Naive thymus-derived CD4-positive, alpha-beta T cell (primary cell): Measurements from ENCODE around the gene LGALSL. TPM values are rescaled to one million over a fixed set of nuclear protein-coding genes. Genes with fewer than 3 reads are reported as not detected.

ENCODE experiments used
- ATAC-seq: fragments of 150-1000 bp; cut with Tn5 transposase; 2 replicates; pipeline ENCODE4 v1.10.0; 2021; ENCODE audit warnings: mild to moderate bottlenecking, moderate library complexity
- CTCF ChIA-PET: fragments of 350-600 bp; sonication (Branson Sonifier 250); formaldehyde crosslinking; loops from one replicate; lab custom pipeline; 2021; ENCODE audit warnings: antibody characterized with exemption; lab: Charles Lee
- POLR2A ChIA-PET: fragments of 350-600 bp; sonication (Branson Sonifier 250); formaldehyde crosslinking; loops from one replicate; lab custom pipeline; 2021; ENCODE audit warnings: antibody characterized with exemption, inconsistent platforms; lab: Charles Lee
- DNase-seq, 9 donors: peaks; one replicate each; pipeline versions ENCODE4 v3.0.0 to v3.0.0-alpha.2; 2020 to 2022; ENCODE audit warnings: mixed read lengths in 1 of 9
- H3K27ac ChIP-seq: one replicate; pipeline ENCODE4 v1.7.0; 2013; ENCODE audit warnings: mild to moderate bottlenecking, low read depth, low read length, moderate library complexity
- H3K27me3 ChIP-seq, 2 donors: one replicate each; pipeline ENCODE4 v1.7.0; 2013; ENCODE audit warnings: low read length in 2 of 2, mild to moderate bottlenecking in 2 of 2, moderate library complexity in 2 of 2; ENCODE audit not compliant: control insufficient read depth in 2 of 2, insufficient read depth in 2 of 2
- H3K36me3 ChIP-seq, 3 experiments: 1 replicate in 2 of 3; 2 replicates in 1 of 3; pipeline ENCODE4 v1.7.0; 2013; ENCODE audit warnings: low read length in 3 of 3, mild to moderate bottlenecking in 3 of 3, moderate library complexity in 1 of 3; ENCODE audit not compliant: insufficient read depth in 3 of 3, control insufficient read depth in 2 of 3
- H3K4me1 ChIP-seq, 2 donors: one replicate each; pipeline ENCODE4 v1.7.0; 2013; ENCODE audit warnings: low read length in 2 of 2, mild to moderate bottlenecking in 2 of 2, moderate library complexity in 1 of 2; ENCODE audit not compliant: control insufficient read depth in 2 of 2, insufficient read depth in 2 of 2
- H3K4me3 ChIP-seq: 2 replicates; pipeline ENCODE4 v1.7.0; 2013; ENCODE audit warnings: mild to moderate bottlenecking, low read length
- H3K9me3 ChIP-seq, 3 experiments: 1 replicate in 2 of 3; 2 replicates in 1 of 3; pipeline ENCODE4 v1.7.0; 2013; ENCODE audit warnings: low read length in 3 of 3; ENCODE audit not compliant: control insufficient read depth in 2 of 3
- H3K27ac Mint-ChIP-seq, 9 donors: one replicate each; pipeline ENCODE4 v1.8.0; 2020 to 2022; ENCODE audit warnings: mixed read lengths in 9 of 9, mild to moderate bottlenecking in 8 of 9, moderate library complexity in 5 of 9, inconsistent platforms in 2 of 9
- H3K27me3 Mint-ChIP-seq, 5 donors: one replicate each; pipeline ENCODE4 v1.8.0; 2021 to 2022; ENCODE audit warnings: mixed read lengths in 5 of 5, mild to moderate bottlenecking in 1 of 5
- H3K36me3 Mint-ChIP-seq, 5 donors: one replicate each; pipeline ENCODE4 v1.8.0; 2020 to 2022; ENCODE audit warnings: mixed read lengths in 5 of 5, mild to moderate bottlenecking in 3 of 5, inconsistent platforms in 1 of 5
- H3K4me1 Mint-ChIP-seq, 7 donors: one replicate each; pipeline ENCODE4 v1.8.0; 2020 to 2022; ENCODE audit warnings: mixed read lengths in 7 of 7, mild to moderate bottlenecking in 3 of 7, inconsistent platforms in 1 of 7
- H3K4me3 Mint-ChIP-seq, 10 donors: one replicate each; pipeline ENCODE4 v1.8.0; 2020 to 2022; ENCODE audit warnings: mild to moderate bottlenecking in 10 of 10, mixed read lengths in 10 of 10, moderate library complexity in 6 of 10, inconsistent platforms in 2 of 10
- H3K9me3 Mint-ChIP-seq, 11 donors: one replicate each; pipeline ENCODE4 v1.8.0; 2020 to 2022; ENCODE audit warnings: mixed read lengths in 11 of 11, mild to moderate bottlenecking in 4 of 11, inconsistent platforms in 1 of 11, moderate library complexity in 1 of 11
- intact Hi-C, 2 donors: fragments of 100-400 bp; cut with micrococcal nuclease; formaldehyde crosslinking; loops; one replicate each; pipeline ENCODE4 v1.15.1; 2023
- polyA plus RNA-seq, 2 donors: library from polyadenylated mRNA; unstranded; fragments of 300-500 nt; fragmentation: Illumina TruSeq; gene quantifications; one replicate each; pipeline ENCODE4 v1.2.3, GENCODE V29; 2021
- total RNA-seq, 6 experiments: library from RNA in 5 of 6; stranded (reverse) in 5 of 6; gene quantifications; 1 replicate in 5 of 6; 2 replicates in 1 of 6; pipeline ENCODE4 v1.2.3 and lab custom pipeline; 2021 to 2026

LGALSL gene
- total and polyA plus RNA-seq, 7 experiments from 2014 or later: 0.11 to 1.5 (median 0.41) TPM; not detected in 1

- H3K9me3 ChIP-seq: no peaks in the 10 kb centered on the region
- ATAC-seq (peak; percentile 89), DNase-seq (peak; percentile 49 to 77 (median 67))
- no peaks in the 10 kb centered on the region for H3K27me3 ChIP-seq
- Mint-ChIP-seq H3K4me3 (no peak overlapping the region), H3K36me3 (no peaks in the 10 kb centered on the region), H3K27me3 (peaks cover 0 to 37% (median 0%) of the 10 kb centered on the region in 5 donors), H3K4me1 (peaks cover 3 to 16% (median 9%) of the 10 kb centered on the region in 7 donors), H3K27ac (no peak overlapping the region), H3K9me3 (no peaks in the 10 kb centered on the region)
- no peaks in the 10 kb centered on the region for H3K36me3 ChIP-seq
- POLR2A ChIA-PET: interaction anchor here (0.8 kb wide), 1 partner anchor 435 kb away, joined by 3 read pairs; no protein-coding TSS in a partner anchor
- intact Hi-C loops: loop anchor here (1.0 to 5.0 kb wide), 5 partner anchors 32 to 796 kb away; no protein-coding TSS in a partner anchor
- H3K4me1 ChIP-seq: no peaks in the 10 kb centered on the region
- no peak overlapping the region for H3K27ac ChIP-seq
- no peak overlapping the region for H3K4me3 ChIP-seq
- CTCF ChIA-PET: interaction anchor here (0.6 to 6.0 kb wide), 19 partner anchors 9 to 517 kb away, joined by 3 to 94 read pairs (median 4); no protein-coding TSS in a partner anchor
Observed at GRCh38 chr2:64488050-64488974, 34.4 kb downstream of the LGALSL start.

DNA sequence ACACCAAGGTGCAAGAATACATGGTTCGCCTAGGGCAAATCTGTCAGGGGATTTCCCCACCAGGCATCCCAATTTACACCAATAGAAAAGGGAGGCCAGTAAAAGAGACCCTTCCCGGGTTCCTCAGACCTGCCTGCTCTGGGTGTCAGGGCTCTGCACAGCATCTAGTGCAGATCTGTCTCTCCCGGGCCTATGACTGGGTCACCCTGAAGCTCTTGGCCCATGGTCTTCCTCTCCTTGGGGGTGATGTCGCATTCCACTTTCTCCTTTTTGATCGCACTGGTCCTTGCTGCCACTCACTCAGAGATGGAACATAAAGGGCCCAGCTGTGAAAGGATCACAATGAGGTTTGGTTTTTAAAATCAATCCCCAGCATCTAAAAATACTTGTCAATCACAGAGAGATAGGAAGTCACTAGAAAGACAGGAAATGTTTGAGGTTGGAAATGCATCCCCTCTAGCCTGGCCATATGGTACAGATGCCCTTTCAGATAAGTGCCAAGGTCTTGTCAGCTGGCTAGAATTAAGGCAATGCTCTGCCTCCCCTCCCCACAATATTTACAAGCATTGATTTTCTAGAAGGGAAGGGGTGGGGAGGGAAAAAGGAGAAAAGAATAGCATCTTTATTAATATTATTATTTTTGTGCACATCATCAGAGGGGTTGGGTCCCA, 35.3 kb downstream of the LGALSL start:
- no peaks in the 10 kb centered on the region for H3K9me3 ChIP-seq
- Mint-ChIP-seq H3K9me3 (no peaks in the 10 kb centered on the region), H3K27ac (no peak overlapping the region), H3K27me3 (peaks cover 0 to 40% (median 6%) of the 10 kb centered on the region in 5 donors), H3K36me3 (no peaks in the 10 kb centered on the region), H3K4me1 (peaks cover 3 to 16% (median 9%) of the 10 kb centered on the region in 7 donors), H3K4me3 (no peak overlapping the region)
- H3K36me3 ChIP-seq: no peaks in the 10 kb centered on the region
- DNase-seq (no peak), ATAC-seq (no peak)
- no peak overlapping the region for H3K27ac ChIP-seq
- CTCF ChIA-PET: interaction anchor here (1.1 to 6.0 kb wide), 3 partner anchors 158 to 439 kb away, joined by 3 to 94 read pairs (median 25); no protein-coding TSS in a partner anchor
- H3K4me1 ChIP-seq: no peaks in the 10 kb centered on the region
- POLR2A ChIA-PET: interaction anchor here (0.6 kb wide), 1 partner anchor 470 kb away, joined by 3 read pairs; no protein-coding TSS in a partner anchor
- no peaks in the 10 kb centered on the region for H3K27me3 ChIP-seq
- intact Hi-C loops: loop anchor here (2.0 to 5.0 kb wide), 2 partner anchors 32 to 797 kb away; no protein-coding TSS in a partner anchor
- no peak overlapping the region for H3K4me3 ChIP-seq

GRCh38 chr2:64491426-64491825, 37.5 kb downstream of the LGALSL start:
- peaks cover 3 to 14% (median 9%) of the 10 kb centered on the region in 7 donors for H3K4me1 Mint-ChIP-seq
- H3K27ac ChIP-seq: no peak overlapping the region
- no peak overlapping the region for H3K27ac Mint-ChIP-seq

DNA sequence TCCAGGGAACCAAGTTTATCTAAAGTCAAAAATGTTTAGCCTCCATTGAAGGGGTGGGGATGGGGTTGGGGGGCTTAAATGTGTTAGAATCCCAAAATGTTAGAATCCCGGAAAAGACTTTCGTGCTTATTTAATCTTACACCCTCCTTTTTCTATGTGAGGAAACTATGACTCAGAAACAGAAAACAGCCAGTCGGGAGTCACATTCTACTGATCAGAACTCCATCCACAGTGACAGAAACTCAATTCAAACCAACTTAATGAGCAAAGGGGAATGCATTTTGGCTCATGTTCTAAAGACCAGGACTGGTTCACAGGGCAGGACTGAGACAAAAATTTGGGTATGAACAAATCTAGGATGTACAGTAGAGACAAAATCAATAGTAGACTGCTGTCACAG, 38.3 kb downstream of the LGALSL start:
- Mint-ChIP-seq H3K36me3 (no peaks in the 10 kb centered on the region), H3K4me3 (no peak overlapping the region), H3K27me3 (peaks cover 0 to 44% (median 7%) of the 10 kb centered on the region in 5 donors), H3K27ac (no peak overlapping the region), H3K9me3 (no peaks in the 10 kb centered on the region), H3K4me1 (peaks cover 3 to 14% (median 9%) of the 10 kb centered on the region in 7 donors)
- Histone ChIP-seq H3K9me3 (no peaks in the 10 kb centered on the region), H3K27me3 (no peaks in the 10 kb centered on the region), H3K4me1 (no peaks in the 10 kb centered on the region), H3K36me3 (no peaks in the 10 kb centered on the region), H3K4me3 (no peak overlapping the region), H3K27ac (no peak overlapping the region)
- DNase-seq (no peak), ATAC-seq (no peak)
- ChIA-PET POLR2A (no interaction called here), CTCF (no interaction called here)
- intact Hi-C loops: no loop called here

More at GRCh38 chr2:64491426-64491825, 37.5 kb downstream of the LGALSL start:
- H3K4me1 ChIP-seq: no peaks in the 10 kb centered on the region
- H3K36me3 Mint-ChIP-seq: no peaks in the 10 kb centered on the region
- intact Hi-C loops: no loop called here
- ChIA-PET POLR2A (no interaction called here), CTCF (no interaction called here)
- ATAC-seq (no peak), DNase-seq (no peak)
- peaks cover 0 to 42% (median 7%) of the 10 kb centered on the region in 5 donors for H3K27me3 Mint-ChIP-seq
- no peaks in the 10 kb centered on the region for H3K9me3 ChIP-seq
- H3K27me3 ChIP-seq: no peaks in the 10 kb centered on the region
- H3K36me3 ChIP-seq: no peaks in the 10 kb centered on the region
- H3K4me3 Mint-ChIP-seq: no peak overlapping the region
- H3K4me3 ChIP-seq: no peak overlapping the region
- H3K9me3 Mint-ChIP-seq: no peaks in the 10 kb centered on the region

GRCh38 chr2:64492821-64493220, 38.9 kb downstream of the LGALSL start:
- ChIA-PET CTCF (no interaction called here), POLR2A (no interaction called here)
- Mint-ChIP-seq H3K9me3 (no peaks in the 10 kb centered on the region), H3K27me3 (peaks cover 0 to 46% (median 8%) of the 10 kb centered on the region in 5 donors), H3K27ac (no peak overlapping the region), H3K4me3 (no peak overlapping the region), H3K36me3 (no peaks in the 10 kb centered on the region), H3K4me1 (peaks cover 3 to 13% (median 9%) of the 10 kb centered on the region in 7 donors)
- Histone ChIP-seq H3K4me1 (no peaks in the 10 kb centered on the region), H3K36me3 (no peaks in the 10 kb centered on the region), H3K27ac (no peak overlapping the region), H3K4me3 (no peak overlapping the region), H3K9me3 (no peaks in the 10 kb centered on the region), H3K27me3 (no peaks in the 10 kb centered on the region)
- intact Hi-C loops: no loop called here
- DNase-seq (no peak), ATAC-seq (no peak)

- ChIA-PET POLR2A (no interaction called here), CTCF (interaction anchor here (0.6 to 1.2 kb wide), 2 partner anchors 11 to 285 kb away, joined by 3 to 4 read pairs; no protein-coding TSS in a partner anchor)
- no peaks in the 10 kb centered on the region for H3K36me3 ChIP-seq
- Mint-ChIP-seq H3K27me3 (peaks cover 0 to 52% (median 8%) of the 10 kb centered on the region in 5 donors), H3K4me1 (peaks cover under 1 to 9% (median 5%) of the 10 kb centered on the region in 7 donors), H3K27ac (no peak overlapping the region), H3K9me3 (no peaks in the 10 kb centered on the region), H3K36me3 (no peaks in the 10 kb centered on the region), H3K4me3 (no peak overlapping the region)
- H3K4me1 ChIP-seq: no peaks in the 10 kb centered on the region
- intact Hi-C loops: no loop called here
- no peaks in the 10 kb centered on the region for H3K27me3 ChIP-seq
- no peak overlapping the region for H3K27ac ChIP-seq
- DNase-seq (no peak), ATAC-seq (no peak)
- H3K4me3 ChIP-seq: no peak overlapping the region
- H3K9me3 ChIP-seq: no peaks in the 10 kb centered on the region
Observed at GRCh38 chr2:64493788-64494187, 39.8 kb downstream of the LGALSL start.
